Medulla oblongata (tissue), 1 donor: ENCODE results near the gene RUNDC3A.
"Not testable (repeated sequence)": the region's sequence is repeated elsewhere in the genome, so short reads cannot be mapped to it uniquely, and the experiment has no call there.

Experiments used
- DNase-seq: peaks from one replicate; pipeline ENCODE4 v3.0.0-alpha.2; 2015; ENCODE audit errors: extremely low spot score

RUNDC3A gene

DNA sequence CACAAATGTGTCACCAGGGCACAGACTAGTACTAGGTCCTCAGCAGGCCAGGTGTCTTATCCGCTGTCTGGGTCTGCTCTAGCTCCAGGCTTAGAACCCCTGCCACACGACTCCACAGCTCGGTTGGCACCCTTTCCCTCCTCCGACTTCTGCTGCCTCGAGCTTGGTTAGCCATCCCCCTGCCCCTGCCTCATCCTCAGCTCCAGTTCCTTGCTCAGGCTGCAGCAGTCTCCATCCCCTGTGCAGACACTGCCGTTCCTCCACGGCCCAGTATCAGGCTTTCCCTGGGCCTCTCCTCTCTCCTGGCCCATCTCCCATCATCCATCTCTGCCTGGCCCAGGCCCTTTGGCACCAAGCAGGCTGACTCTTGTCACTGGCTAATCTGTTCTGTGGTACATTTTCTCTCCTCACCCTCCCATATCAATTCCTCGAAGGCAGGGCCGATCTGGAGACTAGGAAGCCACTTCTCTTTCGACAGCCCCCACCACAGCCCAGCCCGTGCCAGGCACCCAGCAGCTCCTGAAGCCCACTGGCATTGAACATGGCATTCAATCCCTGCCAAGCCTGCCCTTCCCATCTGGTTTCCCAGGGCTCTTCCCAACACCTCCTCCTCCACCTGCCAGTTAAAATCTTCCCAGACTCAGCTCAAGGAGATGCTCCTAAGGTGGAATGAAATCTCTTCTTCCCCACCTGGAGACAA lies 35.3 kb downstream of the RUNDC3A start:
- DNase-seq = no peak

DNA sequence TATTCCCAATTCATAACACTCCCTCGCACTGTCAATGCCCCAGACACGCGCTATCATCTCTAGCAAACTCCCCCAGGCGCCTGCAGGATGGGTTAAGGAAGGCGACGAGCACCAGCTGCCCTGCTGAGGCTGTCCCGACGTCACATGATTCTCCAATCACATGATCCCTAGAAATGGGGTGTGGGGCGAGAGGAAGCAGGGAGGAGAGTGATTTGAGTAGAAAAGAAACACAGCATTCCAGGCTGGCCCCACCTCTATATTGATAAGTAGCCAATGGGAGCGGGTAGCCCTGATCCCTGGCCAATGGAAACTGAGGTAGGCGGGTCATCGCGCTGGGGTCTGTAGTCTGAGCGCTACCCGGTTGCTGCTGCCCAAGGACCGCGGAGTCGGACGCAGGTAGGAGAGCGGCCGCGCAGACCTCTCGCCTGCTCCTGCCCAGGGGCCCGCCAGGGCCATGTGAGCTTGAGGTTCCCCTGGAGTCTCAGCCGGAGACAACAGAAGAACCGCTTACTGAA lies 36.6 kb downstream of the RUNDC3A start, which contains the start of gene GRN:
GRN (plus strand) TSS at position 364 of the 515 bp plus-strand sequence. CDS start 3,863 bp downstream, outside the sequence.
- peak; percentile 100 for DNase-seq

DNA sequence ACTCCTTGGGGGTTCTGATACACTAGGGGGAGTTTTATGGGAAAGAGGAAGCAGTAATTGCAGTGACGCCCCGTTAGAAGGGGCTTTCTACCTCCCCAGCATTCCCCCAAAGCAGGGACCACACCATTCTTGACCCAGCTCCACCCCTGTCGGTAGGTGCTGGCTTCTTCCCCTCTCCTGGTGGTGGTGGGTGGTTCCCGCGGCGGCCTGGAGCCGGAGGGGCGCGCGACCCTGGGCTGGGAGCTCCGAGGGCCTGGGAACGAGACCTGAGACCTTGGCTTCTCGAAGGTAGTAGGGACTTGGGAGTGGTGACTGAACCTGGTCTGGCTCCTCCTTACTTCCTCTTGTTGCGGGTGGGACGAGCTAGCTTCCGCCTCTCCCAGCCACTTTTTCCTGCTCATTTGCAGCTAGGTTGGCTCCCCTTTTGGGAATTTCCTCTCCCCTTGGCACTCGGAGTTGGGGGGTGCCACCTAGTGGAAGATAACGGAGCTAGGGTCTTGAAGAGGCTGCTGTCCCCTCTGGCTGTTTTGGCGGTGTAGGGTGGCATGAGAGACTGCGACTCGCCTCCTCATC lies 37.1 kb downstream of the RUNDC3A start:
- DNase-seq = peak; percentile 82

DNA sequence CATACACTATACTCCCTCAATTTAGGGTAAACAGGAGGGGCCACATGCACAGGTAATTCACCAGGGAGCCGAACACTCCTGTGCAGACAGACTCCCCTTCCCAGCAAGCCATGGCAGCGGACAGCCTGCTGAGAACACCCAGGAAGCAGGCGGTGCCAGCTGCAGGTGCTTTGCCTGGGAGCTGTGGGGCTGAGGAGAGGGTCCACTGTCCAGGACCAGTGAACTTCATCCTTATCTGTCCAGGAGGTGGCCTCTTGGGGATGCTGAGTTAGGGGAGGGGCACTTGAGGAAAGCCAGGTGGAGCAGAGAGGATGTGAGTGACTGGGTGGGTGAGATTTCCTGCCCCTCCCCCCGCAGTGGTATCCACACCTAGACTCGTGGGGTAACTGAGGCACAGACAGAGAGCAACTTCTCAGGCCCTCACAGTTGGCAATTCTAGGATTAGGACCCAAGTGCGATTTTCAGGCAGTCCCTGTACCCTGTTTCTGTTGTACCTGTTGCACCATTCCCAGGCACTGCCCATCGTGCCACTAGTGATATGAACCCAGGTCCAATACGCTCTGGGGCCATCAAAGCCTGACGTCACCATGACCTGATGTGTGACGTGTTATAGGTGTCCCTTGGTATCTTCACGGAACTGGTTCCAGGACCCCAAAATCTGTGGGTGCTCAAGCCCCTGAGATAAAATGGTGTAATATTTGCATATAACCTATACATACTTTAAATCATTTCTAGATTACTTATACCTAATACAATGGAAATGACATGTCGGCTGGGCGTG lies 37.9 kb downstream of the RUNDC3A start:
- DNase-seq = no peak

DNA sequence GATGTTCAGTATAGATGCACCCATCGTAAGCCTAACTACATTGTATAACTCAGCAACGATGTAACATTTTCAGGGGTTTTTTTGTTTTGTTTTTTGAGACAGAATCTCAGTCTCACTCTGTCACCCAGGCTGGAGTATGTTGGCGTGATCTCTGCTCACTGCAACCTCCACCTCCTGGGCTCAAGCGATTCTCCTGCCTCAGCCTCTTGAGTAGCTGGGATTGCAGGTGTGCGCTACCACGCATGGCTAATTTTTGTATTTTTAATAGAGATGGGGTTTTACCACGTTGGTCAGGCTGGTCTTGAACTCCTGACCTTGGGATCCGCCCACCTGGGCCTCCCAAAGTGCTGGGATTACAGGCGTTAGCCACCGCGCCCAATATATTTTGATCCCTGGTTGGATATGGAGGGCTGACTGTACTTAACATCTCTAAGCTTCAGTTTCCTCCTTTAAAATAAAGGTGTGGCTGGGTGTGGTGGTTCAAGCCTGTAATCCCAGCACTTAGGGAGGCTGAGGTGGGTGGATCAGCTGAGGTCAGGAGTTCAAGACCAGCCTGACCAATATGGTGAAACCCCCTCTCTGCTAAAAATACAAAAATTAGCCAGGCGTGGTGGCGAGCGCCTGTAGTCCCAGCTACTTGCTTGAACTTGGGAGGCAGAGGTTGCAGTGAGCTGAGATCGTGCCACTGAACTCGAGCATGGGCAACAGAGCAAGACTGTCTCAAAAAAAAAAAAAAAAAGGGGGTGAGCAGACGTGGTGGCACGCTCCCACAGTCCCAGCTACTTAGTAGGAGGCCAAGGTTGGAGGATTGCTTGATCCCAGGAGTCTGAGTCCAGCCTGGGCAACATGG lies 39.0 kb downstream of the RUNDC3A start:
- not testable (repeated sequence) for DNase-seq

DNA sequence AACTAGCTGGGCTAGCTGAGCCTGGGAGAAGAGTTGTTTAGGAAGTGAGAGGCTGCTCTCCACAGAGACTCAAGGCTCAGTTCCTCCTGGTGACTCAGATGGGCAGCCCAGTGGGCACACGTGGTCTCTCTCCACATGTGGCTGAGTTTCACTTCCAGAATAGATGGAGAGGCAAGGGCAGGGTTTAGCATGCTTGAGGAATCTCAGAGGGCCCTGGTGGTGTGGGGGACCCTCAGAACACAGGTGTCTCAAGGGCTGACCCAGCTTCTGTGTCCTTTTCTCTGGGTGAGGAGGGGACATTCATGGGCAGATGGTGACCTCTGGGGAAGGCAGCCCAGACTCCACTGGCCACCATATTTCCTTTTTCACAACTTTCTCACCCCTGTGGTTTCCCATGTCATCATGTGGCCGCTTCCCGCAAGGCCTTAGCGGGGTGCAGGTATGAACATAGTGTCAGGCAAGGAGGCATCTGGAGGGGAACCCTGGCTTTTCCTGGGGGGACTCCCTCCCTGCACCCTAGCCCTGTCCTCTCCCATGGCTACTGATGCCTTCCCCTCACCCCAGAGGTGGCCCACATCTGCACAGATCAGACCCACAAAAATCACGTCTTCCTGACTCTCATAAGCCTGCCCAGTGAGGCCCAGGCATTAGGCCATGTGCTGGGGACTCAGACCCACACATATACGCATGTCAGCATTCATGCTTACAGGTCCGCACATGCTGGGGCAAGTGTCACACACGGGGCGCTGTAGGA lies 40.0 kb downstream of the RUNDC3A start:
- peak; percentile 88 for DNase-seq

DNA sequence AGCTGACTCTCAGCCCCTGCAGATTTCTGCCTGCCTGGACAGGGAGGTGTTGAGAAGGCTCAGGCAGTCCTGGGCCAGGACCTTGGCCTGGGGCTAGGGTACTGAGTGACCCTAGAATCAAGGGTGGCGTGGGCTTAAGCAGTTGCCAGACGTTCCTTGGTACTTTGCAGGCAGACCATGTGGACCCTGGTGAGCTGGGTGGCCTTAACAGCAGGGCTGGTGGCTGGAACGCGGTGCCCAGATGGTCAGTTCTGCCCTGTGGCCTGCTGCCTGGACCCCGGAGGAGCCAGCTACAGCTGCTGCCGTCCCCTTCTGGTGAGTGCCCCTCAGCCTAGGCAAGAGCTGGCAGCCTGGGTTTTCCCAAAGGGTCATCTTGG lies 40.6 kb downstream of the RUNDC3A start:
- DNase-seq = no peak

DNA sequence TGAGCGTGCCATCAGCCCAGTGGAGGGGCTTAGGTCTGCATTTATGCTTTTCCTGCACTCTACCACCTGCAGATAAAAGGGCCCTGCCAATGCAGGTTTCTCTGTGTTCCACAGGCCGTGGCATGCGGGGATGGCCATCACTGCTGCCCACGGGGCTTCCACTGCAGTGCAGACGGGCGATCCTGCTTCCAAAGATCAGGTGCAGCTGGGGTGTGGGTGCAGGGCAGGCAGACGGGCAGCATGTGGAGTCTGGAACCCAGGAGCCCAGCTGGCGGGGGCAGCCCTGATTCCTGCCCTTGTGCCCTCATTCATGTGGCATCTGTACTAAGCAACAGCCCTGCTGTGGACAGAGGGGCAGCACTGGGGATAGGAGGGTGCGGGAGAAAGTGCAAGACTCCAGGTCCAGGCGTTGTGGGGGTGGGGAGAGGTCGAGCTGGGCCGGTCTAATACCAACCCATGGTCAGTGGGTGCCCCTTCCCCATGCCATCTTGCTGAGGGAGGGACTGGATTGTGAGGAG lies 41.2 kb downstream of the RUNDC3A start:
- no peak for DNase-seq

DNA sequence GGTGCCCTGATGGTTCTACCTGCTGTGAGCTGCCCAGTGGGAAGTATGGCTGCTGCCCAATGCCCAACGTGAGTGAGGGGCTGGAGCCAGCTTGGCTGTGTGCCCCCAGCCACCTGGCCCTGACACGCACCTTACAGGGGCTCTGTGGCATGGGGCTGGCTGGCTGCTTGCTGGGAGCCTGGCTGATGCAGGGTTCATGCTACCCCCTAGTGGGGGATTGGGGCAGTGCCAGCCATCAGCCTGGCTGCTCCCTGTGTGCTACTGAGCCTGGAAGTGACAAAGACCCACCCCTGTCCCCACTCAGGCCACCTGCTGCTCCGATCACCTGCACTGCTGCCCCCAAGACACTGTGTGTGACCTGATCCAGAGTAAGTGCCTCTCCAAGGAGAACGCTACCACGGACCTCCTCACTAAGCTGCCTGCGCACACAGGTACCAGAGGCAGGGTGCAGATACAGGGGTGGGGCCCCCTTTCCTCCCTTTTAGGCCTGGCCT lies 42.4 kb downstream of the RUNDC3A start:
- peak; percentile 63 for DNase-seq

DNA sequence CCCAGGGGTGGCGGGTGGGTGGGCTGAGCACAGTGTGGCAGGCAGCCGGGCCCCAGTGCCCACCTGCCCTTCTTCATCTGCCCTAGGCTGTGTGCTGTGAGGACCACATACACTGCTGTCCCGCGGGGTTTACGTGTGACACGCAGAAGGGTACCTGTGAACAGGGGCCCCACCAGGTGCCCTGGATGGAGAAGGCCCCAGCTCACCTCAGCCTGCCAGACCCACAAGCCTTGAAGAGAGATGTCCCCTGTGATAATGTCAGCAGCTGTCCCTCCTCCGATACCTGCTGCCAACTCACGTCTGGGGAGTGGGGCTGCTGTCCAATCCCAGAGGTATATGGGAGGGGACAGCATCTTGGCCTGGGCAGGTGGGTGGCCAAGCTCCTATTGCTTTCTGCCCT lies 43.1 kb downstream of the RUNDC3A start:
- DNase-seq = no peak

DNA sequence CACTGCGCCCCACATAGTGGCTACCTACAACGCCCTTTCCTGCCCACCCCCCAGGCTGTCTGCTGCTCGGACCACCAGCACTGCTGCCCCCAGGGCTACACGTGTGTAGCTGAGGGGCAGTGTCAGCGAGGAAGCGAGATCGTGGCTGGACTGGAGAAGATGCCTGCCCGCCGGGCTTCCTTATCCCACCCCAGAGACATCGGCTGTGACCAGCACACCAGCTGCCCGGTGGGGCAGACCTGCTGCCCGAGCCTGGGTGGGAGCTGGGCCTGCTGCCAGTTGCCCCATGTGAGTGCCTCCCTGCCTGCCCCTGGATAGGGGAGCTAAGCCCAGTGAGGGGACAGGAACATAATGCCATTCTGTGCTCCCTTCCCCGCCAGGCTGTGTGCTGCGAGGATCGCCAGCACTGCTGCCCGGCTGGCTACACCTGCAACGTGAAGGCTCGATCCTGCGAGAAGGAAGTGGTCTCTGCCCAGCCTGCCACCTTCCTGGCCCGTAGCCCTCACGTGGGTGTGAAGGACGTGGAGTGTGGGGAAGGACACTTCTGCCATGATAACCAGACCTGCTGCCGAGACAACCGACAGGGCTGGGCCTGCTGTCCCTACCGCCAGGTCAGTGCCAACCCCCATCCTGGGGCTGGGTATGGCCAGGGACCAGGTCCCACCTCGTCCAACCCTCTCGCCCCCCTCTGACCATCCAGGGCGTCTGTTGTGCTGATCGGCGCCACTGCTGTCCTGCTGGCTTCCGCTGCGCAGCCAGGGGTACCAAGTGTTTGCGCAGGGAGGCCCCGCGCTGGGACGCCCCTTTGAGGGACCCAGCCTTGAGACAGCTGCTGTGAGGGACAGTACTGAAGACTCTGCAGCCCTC lies 43.8 kb downstream of the RUNDC3A start:
- DNase-seq = no peak

DNA sequence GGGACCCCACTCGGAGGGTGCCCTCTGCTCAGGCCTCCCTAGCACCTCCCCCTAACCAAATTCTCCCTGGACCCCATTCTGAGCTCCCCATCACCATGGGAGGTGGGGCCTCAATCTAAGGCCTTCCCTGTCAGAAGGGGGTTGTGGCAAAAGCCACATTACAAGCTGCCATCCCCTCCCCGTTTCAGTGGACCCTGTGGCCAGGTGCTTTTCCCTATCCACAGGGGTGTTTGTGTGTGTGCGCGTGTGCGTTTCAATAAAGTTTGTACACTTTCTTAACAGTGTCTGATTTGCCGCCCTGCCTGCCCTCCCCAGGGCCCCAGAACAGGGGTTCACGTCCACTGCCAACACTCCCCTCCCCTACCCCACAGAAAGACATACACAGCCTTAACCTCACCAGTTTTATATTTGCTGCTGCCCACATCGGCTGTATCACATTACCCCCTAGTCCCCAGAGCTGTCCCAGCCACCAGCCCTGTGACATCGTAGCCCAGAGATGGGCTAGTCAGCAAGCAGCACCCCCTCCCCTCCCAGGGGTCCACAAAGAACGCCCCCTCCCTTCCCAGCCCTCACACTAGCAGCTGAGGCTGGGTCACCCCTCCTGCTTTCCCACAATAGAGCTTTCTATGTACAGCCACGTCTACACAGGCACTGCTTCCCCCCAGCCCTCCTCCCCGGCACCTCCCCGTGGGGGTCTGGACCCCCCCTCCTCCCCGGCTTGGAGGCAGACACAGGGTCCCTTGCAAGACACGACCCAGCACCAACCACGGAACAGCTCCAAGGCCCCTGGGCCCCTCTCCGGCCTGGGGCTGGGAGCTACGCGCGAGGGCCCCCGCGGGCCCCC lies 44.6 kb downstream of the RUNDC3A start:
- no peak for DNase-seq

DNA sequence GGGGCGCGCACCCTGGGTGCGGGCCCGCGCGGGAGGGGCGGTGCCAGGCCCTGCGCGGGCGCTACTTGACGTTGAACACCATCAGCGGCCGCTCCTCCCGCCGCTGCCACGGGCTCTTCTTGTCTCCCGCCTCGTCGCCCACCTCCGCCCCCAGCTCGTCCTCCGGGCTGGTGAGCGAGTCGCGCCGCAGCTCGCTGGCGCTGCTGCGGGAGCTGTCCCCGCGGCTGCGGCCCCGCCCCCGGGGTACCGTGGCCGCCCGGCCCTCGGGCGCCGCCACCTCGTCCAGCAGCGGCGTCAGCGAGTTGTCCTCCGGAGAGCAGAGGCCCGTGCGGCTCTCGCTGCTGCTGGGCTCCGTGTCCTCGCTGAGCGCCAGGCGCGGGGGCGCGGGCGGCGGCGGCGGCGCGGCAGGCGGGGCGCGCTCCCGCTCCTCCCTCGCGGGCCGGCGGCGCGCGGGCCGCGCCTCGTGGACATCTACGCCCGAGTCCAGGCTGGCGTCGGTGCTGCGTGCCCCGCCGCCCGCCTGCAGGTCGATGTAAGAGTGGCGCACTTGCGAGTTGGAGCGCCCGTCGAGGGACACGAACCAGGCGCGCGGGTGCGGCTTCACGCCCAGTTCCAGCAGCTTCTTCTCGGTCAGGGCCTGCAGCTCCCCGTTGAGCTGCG lies 45.4 kb downstream of the RUNDC3A start:
- no peak for DNase-seq

DNA sequence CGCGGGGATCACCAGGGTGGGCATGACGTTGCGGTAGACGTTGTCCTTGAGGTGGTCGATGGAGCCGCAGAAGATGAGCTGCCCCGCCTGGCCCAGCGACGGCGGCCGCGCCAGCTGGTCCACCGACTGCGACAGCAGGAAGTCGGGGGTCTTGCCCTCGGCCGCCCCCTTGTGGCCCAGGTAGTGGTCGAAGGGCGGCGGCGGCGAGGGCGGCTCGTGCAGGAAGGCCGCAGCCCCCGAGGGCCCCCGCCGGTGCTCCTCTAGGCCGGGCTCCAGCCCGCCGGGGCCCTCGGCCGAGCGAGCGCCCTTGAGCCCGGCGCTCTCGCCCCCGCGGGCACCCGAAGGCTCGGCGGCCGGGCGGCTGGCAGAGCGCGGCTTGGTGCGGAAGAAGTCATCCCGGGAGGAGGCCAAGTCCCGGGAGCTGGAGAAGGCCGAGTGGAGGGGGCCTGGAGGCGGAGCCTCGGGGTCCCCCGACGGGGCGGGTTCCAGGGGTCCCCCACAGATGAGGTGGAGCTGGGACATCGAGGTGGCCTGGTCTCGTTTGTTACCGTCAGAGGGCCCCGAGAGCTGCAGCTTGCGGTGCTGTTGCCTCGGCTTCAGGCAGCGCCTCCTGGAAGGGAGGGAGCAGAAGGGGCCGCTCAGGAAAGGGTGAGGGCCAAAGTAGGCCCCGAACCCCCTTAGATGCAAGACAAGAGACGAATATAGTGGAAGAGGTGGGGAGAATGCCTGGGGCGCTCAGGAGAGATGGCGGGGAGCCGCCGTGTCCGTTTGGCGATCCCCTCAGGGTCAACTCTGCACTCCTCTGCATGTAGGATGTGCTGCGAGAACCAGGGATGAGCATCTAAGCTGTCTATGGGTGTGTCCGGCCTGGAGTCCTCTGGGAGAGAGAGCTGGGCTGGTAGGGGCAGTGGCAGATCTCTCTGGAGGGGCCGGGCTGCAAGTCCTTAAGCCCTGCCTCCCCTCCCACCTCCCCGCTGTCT lies 46.5 kb downstream of the RUNDC3A start:
- DNase-seq = no peak

DNA sequence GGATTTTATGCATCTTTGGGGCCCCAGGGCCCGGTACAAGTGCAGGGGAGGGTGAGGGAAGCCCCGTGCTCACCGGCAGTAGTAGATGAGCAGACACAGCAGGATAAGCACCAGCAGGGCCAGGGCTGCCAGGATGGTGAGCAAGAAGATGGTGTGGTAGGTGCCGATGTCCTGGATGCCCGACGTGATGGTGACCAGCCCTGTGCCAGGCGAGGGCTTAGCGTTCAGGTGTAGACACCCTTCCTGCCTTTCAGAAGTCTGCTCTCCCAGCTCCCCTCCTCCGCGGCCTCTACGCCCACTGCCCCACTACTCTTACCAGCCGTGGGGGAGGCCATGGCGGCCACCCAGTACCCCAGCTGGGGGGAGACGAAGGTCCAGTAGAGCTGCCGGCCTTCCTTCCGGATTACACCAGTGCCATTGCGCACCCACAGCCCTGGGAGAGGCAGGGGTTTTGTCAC lies 47.3 kb downstream of the RUNDC3A start:
- no peak for DNase-seq

DNA sequence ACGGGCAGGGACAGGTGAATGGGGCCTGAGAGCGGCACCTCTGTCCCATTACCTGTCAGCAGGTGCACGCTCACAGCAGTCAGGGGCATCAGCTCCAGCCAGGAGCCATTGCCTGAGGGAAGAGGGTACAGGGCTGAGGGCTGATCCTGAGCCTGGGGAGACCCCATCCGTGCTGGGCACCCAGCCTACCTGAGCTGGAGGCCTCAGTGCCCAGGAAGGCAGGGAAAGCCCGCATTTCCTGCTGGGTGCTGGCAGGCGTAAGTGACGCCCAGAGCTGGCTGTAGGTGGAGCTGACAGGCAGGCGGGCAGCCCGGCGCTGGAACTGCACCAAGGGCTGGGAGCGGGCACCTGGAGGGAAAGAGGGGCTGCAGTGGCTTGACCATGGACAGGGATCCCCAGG lies 47.8 kb downstream of the RUNDC3A start:
- no peak for DNase-seq

DNA sequence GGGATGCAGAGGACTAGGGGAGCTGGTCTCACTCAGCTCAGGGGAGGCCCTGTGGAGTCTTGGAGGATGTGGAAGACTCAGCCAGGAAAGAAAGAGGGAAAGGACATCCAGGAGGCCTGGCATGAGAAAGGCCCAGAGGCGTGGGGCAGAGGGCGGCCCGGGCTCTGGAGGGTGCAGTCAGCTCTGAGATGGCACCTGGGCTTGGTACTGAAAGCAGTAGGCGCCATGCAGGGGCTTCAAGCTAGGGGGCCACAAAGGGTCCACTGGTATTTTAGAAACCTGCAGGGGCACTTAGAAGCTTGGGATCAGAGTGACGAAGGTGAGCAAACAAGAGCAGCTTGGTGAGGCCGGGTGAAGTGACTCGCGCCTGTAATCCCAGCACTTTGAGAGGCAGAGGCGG lies 49.7 kb downstream of the RUNDC3A start:
- no peak for DNase-seq
